ENCODE data around the gene CASP14. TPM values are rescaled to one million over a fixed set of nuclear protein-coding genes. Genes with fewer than 3 reads are reported as not detected.
"Not testable (repeated sequence)": the region's sequence is repeated elsewhere in the genome, so short reads cannot be mapped to it uniquely, and the experiment has no call there.

Gene CASP14
- total and polyA plus RNA-seq, 10 of the 15 experiments (the other 5 are each of a cell fraction or from before 2014, with no cell fraction given): 0.06 to 0.40 (median 0.13) TPM; not detected in 2

DNA sequence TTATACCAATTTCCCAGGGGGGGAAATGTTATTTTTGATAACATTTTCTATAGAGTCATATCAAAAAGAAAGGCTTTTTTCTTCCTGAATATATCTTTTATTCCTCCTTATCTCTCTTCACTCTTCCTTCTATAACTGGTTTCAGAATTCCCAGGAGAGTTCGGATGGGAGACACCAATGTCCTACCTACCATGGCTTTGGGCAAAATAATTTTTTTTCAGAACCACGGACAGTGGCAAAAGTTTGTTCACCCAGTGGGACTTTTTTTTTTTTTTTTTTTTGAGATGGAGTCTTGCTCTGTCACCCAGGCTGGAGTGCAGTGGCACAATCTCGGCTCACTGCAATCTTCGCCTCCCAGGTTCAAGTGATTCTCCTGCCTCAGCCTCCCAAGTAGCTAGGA lies 30.7 kb downstream of the CASP14 start:
- SMC1A ChIA-PET (ENCODE audit: uncharacterized antibody, unreplicated experiment): interaction anchor here (0.6 kb wide), 1 partner anchor 13 kb away, joined by 3 read pairs; no protein-coding TSS in a partner anchor
- H3K4me2 ChIP-seq (ENCODE audit: control insufficient read depth, insufficient read depth); BruUV-seq (replicated peaks); RAD21 ChIA-PET (ENCODE audit: unreplicated experiment); H3K27me3 ChIP-seq (replicated peaks in 1 of 2; ENCODE audit: control insufficient read depth in 2 of 2, insufficient read depth in 2 of 2, low read length in 1 of 2); ATAC-seq; H2AFZ ChIP-seq (ENCODE audit: control insufficient read depth, low read depth, low read length); H3K9me3 ChIP-seq (replicated peaks; ENCODE audit: control insufficient read depth, insufficient read depth, low read length); POLR2A ChIA-PET; intact Hi-C loops (cut with micrococcal nuclease; ENCODE audit: unreplicated experiment); H3K36me3 ChIP-seq (ENCODE audit: control insufficient read depth in 2 of 2, insufficient read depth in 2 of 2, low read length in 1 of 2); CTCF ChIA-PET; FAIRE-seq; H3K27ac ChIP-seq (ENCODE audit: control insufficient read depth, insufficient read depth); H3K79me2 ChIP-seq (ENCODE audit: control insufficient read depth, insufficient read depth, low read length); H3K9ac ChIP-seq (ENCODE audit: control insufficient read depth, insufficient read depth, low read length); in situ Hi-C loops (cut with MboI); H4K20me1 ChIP-seq (ENCODE audit: control insufficient read depth, insufficient read depth); DNase-seq (ENCODE audit: low read depth, low spot score); H3K4me1 ChIP-seq (ENCODE audit: control insufficient read depth, insufficient read depth, low read length); H3K4me3 ChIP-seq: not testable (repeated sequence)
- TF ChIP-seq, protein P1, sequence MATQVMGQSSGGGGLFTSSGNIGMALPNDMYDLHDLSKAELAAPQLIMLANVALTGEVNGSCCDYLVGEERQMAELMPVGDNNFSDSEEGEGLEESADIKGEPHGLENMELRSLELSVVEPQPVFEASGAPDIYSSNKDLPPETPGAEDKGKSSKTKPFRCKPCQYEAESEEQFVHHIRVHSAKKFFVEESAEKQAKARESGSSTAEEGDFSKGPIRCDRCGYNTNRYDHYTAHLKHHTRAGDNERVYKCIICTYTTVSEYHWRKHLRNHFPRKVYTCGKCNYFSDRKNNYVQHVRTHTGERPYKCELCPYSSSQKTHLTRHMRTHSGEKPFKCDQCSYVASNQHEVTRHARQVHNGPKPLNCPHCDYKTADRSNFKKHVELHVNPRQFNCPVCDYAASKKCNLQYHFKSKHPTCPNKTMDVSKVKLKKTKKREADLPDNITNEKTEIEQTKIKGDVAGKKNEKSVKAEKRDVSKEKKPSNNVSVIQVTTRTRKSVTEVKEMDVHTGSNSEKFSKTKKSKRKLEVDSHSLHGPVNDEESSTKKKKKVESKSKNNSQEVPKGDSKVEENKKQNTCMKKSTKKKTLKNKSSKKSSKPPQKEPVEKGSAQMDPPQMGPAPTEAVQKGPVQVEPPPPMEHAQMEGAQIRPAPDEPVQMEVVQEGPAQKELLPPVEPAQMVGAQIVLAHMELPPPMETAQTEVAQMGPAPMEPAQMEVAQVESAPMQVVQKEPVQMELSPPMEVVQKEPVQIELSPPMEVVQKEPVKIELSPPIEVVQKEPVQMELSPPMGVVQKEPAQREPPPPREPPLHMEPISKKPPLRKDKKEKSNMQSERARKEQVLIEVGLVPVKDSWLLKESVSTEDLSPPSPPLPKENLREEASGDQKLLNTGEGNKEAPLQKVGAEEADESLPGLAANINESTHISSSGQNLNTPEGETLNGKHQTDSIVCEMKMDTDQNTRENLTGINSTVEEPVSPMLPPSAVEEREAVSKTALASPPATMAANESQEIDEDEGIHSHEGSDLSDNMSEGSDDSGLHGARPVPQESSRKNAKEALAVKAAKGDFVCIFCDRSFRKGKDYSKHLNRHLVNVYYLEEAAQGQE (IDR thresholded peaks at IDR 0.05; ENCODE audit: low read depth, low read length): peak; percentile 61
- 44% methylated on average over 4 of the region's 4 CpGs for WGBS (ENCODE audit: insufficient coverage, insufficient replicate concordance, low lambda C conversion rate, missing lambda C conversion rate)

DNA sequence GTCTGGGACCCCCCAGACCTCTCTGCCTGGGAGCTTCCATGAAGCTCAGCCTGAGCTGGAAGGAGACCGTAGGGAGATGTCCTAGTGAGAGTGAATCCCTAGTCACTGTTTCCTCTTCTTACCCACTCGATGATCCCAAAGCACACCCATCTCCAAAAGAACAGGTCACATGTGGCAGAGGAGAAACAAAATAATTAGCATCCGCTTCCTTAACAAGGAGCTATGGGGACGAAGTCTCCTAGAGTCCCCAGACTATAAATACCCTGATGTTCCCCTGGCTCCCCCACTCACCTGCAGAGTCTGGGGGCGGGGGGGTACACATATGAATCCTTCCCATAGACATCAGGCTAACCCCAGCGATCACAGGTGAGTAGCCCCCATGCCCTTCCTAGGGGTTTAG lies 32.6 kb downstream of the CASP14 start, which contains the start of gene OR1I1:
OR1I1 (plus strand) TSS at position 301 of the 400 bp plus-strand sequence. CDS start 4,855 bp downstream, outside the sequence.
- no peaks in the 10 kb centered on the region for H4K20me1 ChIP-seq (ENCODE audit: control insufficient read depth, insufficient read depth)
- POLR2A ChIA-PET: no interaction called here
- H3K9ac ChIP-seq (ENCODE audit: control insufficient read depth, insufficient read depth, low read length): no peak within 1 kb of the TSS
- intact Hi-C loops (cut with micrococcal nuclease; ENCODE audit: unreplicated experiment) (no loop called here), in situ Hi-C loops (cut with MboI) (no loop called here)
- SMC1A ChIA-PET (ENCODE audit: uncharacterized antibody, unreplicated experiment): no interaction called here
- no peak for FAIRE-seq
- no peaks in the 10 kb centered on the region for H3K4me1 ChIP-seq (ENCODE audit: control insufficient read depth, insufficient read depth, low read length)
- RAD21 ChIA-PET (ENCODE audit: unreplicated experiment): no interaction called here
- no peak within 1 kb of the TSS for H3K4me3 ChIP-seq
- no peak for ATAC-seq
- no peak for DNase-seq (ENCODE audit: low read depth, low spot score)
- WGBS (ENCODE audit: insufficient coverage, insufficient replicate concordance, low lambda C conversion rate, missing lambda C conversion rate): 26% methylated on average over 6 of the region's 6 CpGs
- peaks cover 0 to 3% of the 10 kb centered on the region in 2 experiments; a peak in 1 of 4 replicates for H3K27me3 ChIP-seq (replicated peaks in 1 of 2; ENCODE audit: control insufficient read depth in 2 of 2, insufficient read depth in 2 of 2, low read length in 1 of 2)
- BruUV-seq (replicated peaks): no TSS peak
- no peak within 1 kb of the TSS for H2AFZ ChIP-seq (ENCODE audit: control insufficient read depth, low read depth, low read length)
- no peak for TF ChIP-seq CREB1 (IDR thresholded peaks at IDR 0.05; ENCODE audit: low read depth)
- H3K36me3 ChIP-seq (ENCODE audit: control insufficient read depth in 2 of 2, insufficient read depth in 2 of 2, low read length in 1 of 2): no peaks in the 10 kb centered on the region
- H3K27ac ChIP-seq (ENCODE audit: control insufficient read depth, insufficient read depth): no peak within 1 kb of the TSS
- CTCF ChIA-PET: interaction anchor here (0.6 to 1.1 kb wide), 3 partner anchors 10 to 1440 kb away, joined by 3 to 5 read pairs (median 4); no protein-coding TSS in a partner anchor
- no peak within 1 kb of the TSS for H3K4me2 ChIP-seq (ENCODE audit: control insufficient read depth, insufficient read depth)
- H3K79me2 ChIP-seq (ENCODE audit: control insufficient read depth, insufficient read depth, low read length): no peaks in the 10 kb centered on the region
- no peaks in the 10 kb centered on the region for H3K9me3 ChIP-seq (replicated peaks; ENCODE audit: control insufficient read depth, insufficient read depth, low read length)

All from GM12878 (cell line).